Astrocyte of the hippocampus (primary cell): ENCODE data around the gene CEP76.
"Not testable (repeated sequence)": the region's sequence is repeated elsewhere in the genome, so short reads cannot be mapped to it uniquely, and the experiment has no call there.

ENCODE experiments used
- DNase-seq: peaks from one replicate; pipeline ENCODE4 v3.0.0; 2011; ENCODE audit warnings: low read depth, low spot score

Gene CEP76

GRCh38 chr18:12645751-12646203, 56.7 kb downstream of the CEP76 start:
- DNase-seq: no peak

- DNase-seq: no peak
Measured at GRCh38 chr18:12645254-12645653, 57.3 kb downstream of the CEP76 start.

- not testable (repeated sequence) for DNase-seq
Measured at GRCh38 chr18:12643756-12644155, 58.8 kb downstream of the CEP76 start.

GRCh38 chr18:12640881-12641200, 61.7 kb downstream of the CEP76 start:
- no peak for DNase-seq

GRCh38 chr18:12639990-12640880, 62.3 kb downstream of the CEP76 start:
- DNase-seq: peak; percentile 62

GRCh38 chr18:12638644-12639124, 63.8 kb downstream of the CEP76 start:
- no peak for DNase-seq

- peak; percentile 59 for DNase-seq
Measured at GRCh38 chr18:12637901-12638643, 64.5 kb downstream of the CEP76 start.

GRCh38 chr18:12637393-12637792, 65.1 kb downstream of the CEP76 start:
- DNase-seq: no peak

- DNase-seq: no peak
Measured at GRCh38 chr18:12631831-12632477, 70.6 kb downstream of the CEP76 start.

GRCh38 chr18:12630136-12630535, 72.4 kb downstream of the CEP76 start:
- DNase-seq: no peak

- peak; percentile 62 for DNase-seq
Measured at GRCh38 chr18:12628706-12629702, 73.5 kb downstream of the CEP76 start.

- not testable (repeated sequence) for DNase-seq
Measured at GRCh38 chr18:12627199-12627598, 75.3 kb downstream of the CEP76 start.

- no peak for DNase-seq
Measured at GRCh38 chr18:12625241-12625640, 77.3 kb downstream of the CEP76 start.
